CD14-positive monocyte (primary cell): ENCODE data around the gene CTDSPL2. TPM values are rescaled to one million over a fixed set of nuclear protein-coding genes. Genes with fewer than 3 reads are reported as not detected.

Experiments used
- DNase-seq, 3 donors: peaks; one replicate each; pipeline ENCODE4 v3.0.0-alpha.2; 2011 to 2022
- H2AFZ ChIP-seq: 2 replicates; pipeline ENCODE4 v1.6.0; 2012; ENCODE audit warnings: mild to moderate bottlenecking, low read depth, low read length, inconsistent platforms; ENCODE audit not compliant: insufficient read depth, poor library complexity, severe bottlenecking
- H3K27ac ChIP-seq, 2 donors: 1 replicate in 1 of 2; 2 replicates in 1 of 2; pipeline ENCODE4 v1.5.1; 2012 to 2013; ENCODE audit warnings: low read length in 2 of 2, control low read depth in 1 of 2, inconsistent platforms in 1 of 2, low read depth in 1 of 2, mild to moderate bottlenecking in 1 of 2
- H3K27me3 ChIP-seq, 2 donors: one replicate each; pipeline versions ENCODE4 v1.6.0 to v1.6.1; 2011 to 2013; ENCODE audit warnings: low read length in 2 of 2; ENCODE audit not compliant: control insufficient read depth in 2 of 2, insufficient read depth in 2 of 2
- H3K36me3 ChIP-seq, 2 donors: replicated peaks in 1 of 2; 1 replicate in 1 of 2; 2 replicates in 1 of 2; pipeline versions ENCODE4 v1.5.1 to v1.6.1; 2012 to 2013; ENCODE audit warnings: low read length in 2 of 2, control low read depth in 1 of 2, inconsistent platforms in 1 of 2, mild to moderate bottlenecking in 1 of 2; ENCODE audit not compliant: insufficient read depth in 2 of 2, control insufficient read depth in 1 of 2
- H3K4me1 ChIP-seq, 2 donors: 1 replicate in 1 of 2; 2 replicates in 1 of 2; pipeline versions ENCODE4 v1.5.1 to v1.6.1; 2012 to 2013; ENCODE audit warnings: low read length in 2 of 2, control low read depth in 1 of 2, inconsistent platforms in 1 of 2, mild to moderate bottlenecking in 1 of 2, moderate library complexity in 1 of 2; ENCODE audit not compliant: insufficient read depth in 2 of 2, control insufficient read depth in 1 of 2
- H3K4me2 ChIP-seq: replicated peaks from 2 replicates; pipeline ENCODE3; 2012; ENCODE audit warnings: low read length, moderate library complexity, mild to moderate bottlenecking; ENCODE audit not compliant: poor library complexity, severe bottlenecking; ENCODE audit errors: extremely low read depth
- H3K4me3 ChIP-seq, 3 experiments: fragments of 200-600 bp in 1 of 3; sonication (generic) in 1 of 3; replicated peaks in 1 of 3; 1 replicate in 2 of 3; 2 replicates in 1 of 3; pipeline ENCODE4 v1.5.1; 2011 to 2013; ENCODE audit warnings: low read length in 3 of 3, mild to moderate bottlenecking in 3 of 3, control low read depth in 2 of 3, low read depth in 2 of 3, inconsistent platforms in 1 of 3, moderate library complexity in 1 of 3
- H3K79me2 ChIP-seq: 2 replicates; pipeline ENCODE4 v1.6.0; 2012; ENCODE audit warnings: mild to moderate bottlenecking, control low read depth, inconsistent platforms, low read length, moderate library complexity; ENCODE audit not compliant: insufficient read depth
- H3K9ac ChIP-seq: 2 replicates; pipeline ENCODE4 v1.6.0; 2017; ENCODE audit warnings: low read length, mild to moderate bottlenecking; ENCODE audit not compliant: insufficient read depth, poor library complexity, severe bottlenecking
- H3K9me3 ChIP-seq, 2 donors: replicated peaks in 1 of 2; 1 replicate in 1 of 2; 2 replicates in 1 of 2; pipeline versions ENCODE4 v1.5.1 to v1.6.1; 2012 to 2013; ENCODE audit warnings: low read length in 2 of 2, control low read depth in 1 of 2; ENCODE audit not compliant: control insufficient read depth in 1 of 2, insufficient read depth in 1 of 2
- H4K20me1 ChIP-seq: 2 replicates; pipeline ENCODE4 v1.6.0; 2012; ENCODE audit warnings: mild to moderate bottlenecking, low read length, control low read depth, moderate library complexity; ENCODE audit not compliant: insufficient read depth
- H3K27ac Mint-ChIP-seq, 7 donors: one replicate each; pipeline ENCODE4 v1.8.0; 2020; ENCODE audit warnings: mild to moderate bottlenecking in 7 of 7, mixed read lengths in 7 of 7, moderate library complexity in 6 of 7, inconsistent platforms in 2 of 7
- H3K27me3 Mint-ChIP-seq, 3 donors: one replicate each; pipeline ENCODE4 v1.8.0; 2021 to 2022; ENCODE audit warnings: low read depth in 3 of 3, mild to moderate bottlenecking in 3 of 3, mixed read lengths in 3 of 3, moderate library complexity in 3 of 3, inconsistent platforms in 1 of 3
- H3K36me3 Mint-ChIP-seq, 2 donors: one replicate each; pipeline ENCODE4 v1.8.0; 2020; ENCODE audit warnings: mixed read lengths in 2 of 2, inconsistent platforms in 1 of 2, mild to moderate bottlenecking in 1 of 2
- H3K4me1 Mint-ChIP-seq: one replicate; pipeline ENCODE4 v1.8.0; 2020; ENCODE audit warnings: mild to moderate bottlenecking, mixed read lengths
- H3K4me3 Mint-ChIP-seq, 2 donors: one replicate each; pipeline ENCODE4 v1.8.0; 2020; ENCODE audit warnings: mild to moderate bottlenecking in 2 of 2, mixed read lengths in 2 of 2, moderate library complexity in 1 of 2
- H3K9me3 Mint-ChIP-seq, 7 donors: one replicate each; pipeline ENCODE4 v1.8.0; 2020 to 2022; ENCODE audit warnings: mixed read lengths in 7 of 7, mild to moderate bottlenecking in 6 of 7, moderate library complexity in 6 of 7, inconsistent platforms in 2 of 7
- WGBS: methylation state at CpG from one replicate; pipeline ENCODE4 v1.1.5; 2013; ENCODE audit warnings: missing lambda C conversion rate; ENCODE audit not compliant: insufficient coverage; 5-methylcytosine and 5-hydroxymethylcytosine counted together
- intact Hi-C, 2 donors: fragments of 100-400 bp; cut with micrococcal nuclease; formaldehyde crosslinking; loops; one replicate each; pipeline versions ENCODE4 v1.15.0 to v1.15.1; 2023
- polyA plus RNA-seq, 3 donors: library from polyadenylated mRNA; depleted of rRNA in 1 of 3; unstranded in 2 of 3; stranded (reverse) in 1 of 3; fragments of 300-500 nt in 2 of 3; fragments of >200 nt in 1 of 3; fragmentation: Illumina TruSeq in 2 of 3; gene quantifications; 1 replicate in 2 of 3; 2 replicates in 1 of 3; pipeline ENCODE4 v1.2.3, GENCODE V29; 2012 to 2021
- TF ChIP-seq, protein P1 (sequence below): fragments of 200-600 bp; IDR thresholded peaks from one replicate; pipeline ENCODE4 v1.8.0; 2022; ENCODE audit warnings: antibody characterized with exemption, mild to moderate bottlenecking

CTDSPL2 gene
- polyA plus RNA-seq, 3 donors: 18.1 to 31.4 (median 24.5) TPM

DNA sequence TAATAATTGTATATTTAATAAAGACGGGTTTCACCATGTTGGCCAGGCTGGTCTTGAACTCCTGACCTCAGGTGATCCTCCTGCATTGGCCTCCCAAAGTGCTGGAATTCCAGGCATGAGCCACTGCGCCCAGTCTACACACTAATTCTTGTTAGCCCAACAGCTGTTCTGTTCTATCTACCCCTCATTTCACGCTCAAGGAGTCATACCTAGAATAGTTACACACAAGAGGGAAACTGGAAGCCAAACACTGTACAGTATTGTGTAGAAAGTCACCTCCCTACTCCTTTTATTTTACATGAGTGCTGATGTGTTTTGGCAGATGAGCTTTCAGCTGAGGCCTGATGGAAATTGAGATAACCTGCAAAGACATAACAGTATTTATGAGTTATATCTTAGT, 13.4 kb upstream of the CTDSPL2 start:
- no peak for DNase-seq
- Histone ChIP-seq H3K79me2 (no peaks in the 10 kb centered on the region), H3K36me3 (peaks cover 0 to 11% of the 10 kb centered on the region in 2 donors), H3K9me3 (no peaks in the 10 kb centered on the region), H3K4me3 (no peak overlapping the region), H3K27ac (no peak overlapping the region), H4K20me1 (no peaks in the 10 kb centered on the region), H3K4me1 (no peaks in the 10 kb centered on the region), H3K9ac (no peak overlapping the region), H3K27me3 (no peaks in the 10 kb centered on the region), H2AFZ (no peak overlapping the region), H3K4me2 (no peak overlapping the region)
- peaks cover 2% of the 10 kb centered on the region for H3K4me1 Mint-ChIP-seq
- H3K36me3 Mint-ChIP-seq: peaks cover 12 to 18% of the 10 kb centered on the region in 2 donors
- H3K27me3 Mint-ChIP-seq: peaks cover 0 to 2% (median 0%) of the 10 kb centered on the region in 3 donors
- no peak overlapping the region for H3K4me3 Mint-ChIP-seq
- no peak overlapping the region for H3K27ac Mint-ChIP-seq
- TF ChIP-seq, protein P1, sequence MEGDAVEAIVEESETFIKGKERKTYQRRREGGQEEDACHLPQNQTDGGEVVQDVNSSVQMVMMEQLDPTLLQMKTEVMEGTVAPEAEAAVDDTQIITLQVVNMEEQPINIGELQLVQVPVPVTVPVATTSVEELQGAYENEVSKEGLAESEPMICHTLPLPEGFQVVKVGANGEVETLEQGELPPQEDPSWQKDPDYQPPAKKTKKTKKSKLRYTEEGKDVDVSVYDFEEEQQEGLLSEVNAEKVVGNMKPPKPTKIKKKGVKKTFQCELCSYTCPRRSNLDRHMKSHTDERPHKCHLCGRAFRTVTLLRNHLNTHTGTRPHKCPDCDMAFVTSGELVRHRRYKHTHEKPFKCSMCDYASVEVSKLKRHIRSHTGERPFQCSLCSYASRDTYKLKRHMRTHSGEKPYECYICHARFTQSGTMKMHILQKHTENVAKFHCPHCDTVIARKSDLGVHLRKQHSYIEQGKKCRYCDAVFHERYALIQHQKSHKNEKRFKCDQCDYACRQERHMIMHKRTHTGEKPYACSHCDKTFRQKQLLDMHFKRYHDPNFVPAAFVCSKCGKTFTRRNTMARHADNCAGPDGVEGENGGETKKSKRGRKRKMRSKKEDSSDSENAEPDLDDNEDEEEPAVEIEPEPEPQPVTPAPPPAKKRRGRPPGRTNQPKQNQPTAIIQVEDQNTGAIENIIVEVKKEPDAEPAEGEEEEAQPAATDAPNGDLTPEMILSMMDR: no peak
- intact Hi-C loops: no loop called here
- 100% methylated on average over 1 of the region's 3 CpGs for WGBS
- peaks cover 0 to 19% (median 3%) of the 10 kb centered on the region in 7 donors for H3K9me3 Mint-ChIP-seq

DNA sequence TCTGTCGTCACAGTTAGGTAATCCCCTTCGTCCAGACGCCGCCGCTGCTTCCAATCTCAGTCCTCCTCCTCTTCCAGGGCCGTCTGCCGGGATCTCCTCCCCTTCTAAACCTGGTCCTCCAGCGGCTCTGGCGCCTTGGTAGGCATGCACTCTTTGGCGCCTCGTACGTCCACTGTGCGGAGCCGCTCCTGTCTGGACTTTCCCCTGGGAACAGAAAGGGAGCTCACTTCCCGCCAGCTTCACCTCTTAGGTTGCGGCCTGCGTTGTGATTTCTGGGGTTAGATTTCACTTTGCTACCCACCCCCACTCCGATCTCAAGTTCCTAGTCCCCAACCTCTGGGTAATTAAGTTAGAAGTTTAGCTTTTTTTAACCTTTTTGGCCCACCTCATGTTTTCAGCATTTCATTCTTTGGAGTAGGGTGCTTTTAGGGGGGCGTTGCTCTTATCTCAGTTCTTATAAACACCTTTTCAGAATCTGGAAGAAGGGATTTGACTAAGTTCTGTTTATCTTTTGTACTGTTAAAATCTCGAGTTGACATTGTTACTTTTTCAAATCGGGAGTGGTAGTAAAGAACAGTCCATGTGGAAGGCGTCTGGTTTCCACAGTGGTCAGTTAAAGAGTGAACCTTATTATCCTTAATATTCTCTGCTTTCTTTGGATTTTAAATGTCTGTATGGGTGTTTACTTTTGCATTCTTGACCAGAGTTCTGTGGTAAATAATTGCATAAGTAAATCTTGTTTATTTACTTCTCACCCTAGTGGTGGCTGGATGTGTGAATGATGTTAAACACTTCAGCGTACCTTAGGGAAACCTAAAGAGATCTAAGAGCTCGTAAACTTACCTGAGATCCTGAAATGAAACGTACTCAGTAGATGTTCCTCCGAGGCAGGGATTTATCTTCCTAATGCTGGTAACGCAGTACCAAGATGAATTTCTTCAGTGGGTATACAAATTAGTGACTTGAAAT, 611 bp downstream of the CTDSPL2 start:
- peaks cover 26 to 41% of the 10 kb centered on the region in 2 donors for H3K4me1 ChIP-seq
- Mint-ChIP-seq H3K4me3 (peak overlapping the region; percentile 96 to 98), H3K27me3 (peaks cover 0 to 3% (median 2%) of the 10 kb centered on the region in 3 donors), H3K27ac (peak overlapping the region; percentile 98 to 100 (median 99)), H3K4me1 (peaks cover 36% of the 10 kb centered on the region), H3K9me3 (peaks cover 0 to 2% (median 0%) of the 10 kb centered on the region in 7 donors), H3K36me3 (peaks cover 3 to 12% of the 10 kb centered on the region in 2 donors)
- peaks cover 3 to 6% of the 10 kb centered on the region in 2 donors for H3K36me3 ChIP-seq
- H3K27ac ChIP-seq: peak overlapping the region; percentile 92 to 99
- intact Hi-C loops: loop anchor here (5.0 kb wide), 3 partner anchors 109 to 141 kb away; partner anchors contain the start of genes EIF3J (in 1 of the 2) and GOLM2 (in 1 of the 2)
- H3K27me3 ChIP-seq: no peaks in the 10 kb centered on the region
- TF ChIP-seq, protein P1: no peak
- peaks cover 57% of the 10 kb centered on the region for H3K79me2 ChIP-seq
- peak overlapping the region; percentile 98 for H2AFZ ChIP-seq
- peak overlapping the region; percentile 83 to 100 (median 96) for H3K4me3 ChIP-seq
- no peaks in the 10 kb centered on the region for H3K9me3 ChIP-seq
- H3K4me2 ChIP-seq: peak overlapping the region; percentile 89
- WGBS: under 1% methylated on average over 14 of the region's 27 CpGs
- peak in 1 of 3 donors; percentile 10 for DNase-seq
- H3K9ac ChIP-seq: peak overlapping the region; percentile 94
- peaks cover 43% of the 10 kb centered on the region for H4K20me1 ChIP-seq
